Naive thymus-derived CD4-positive, alpha-beta T cell (primary cell): ENCODE measurements around the gene AGXT2. TPM values are rescaled to one million over a fixed set of nuclear protein-coding genes. Genes with fewer than 3 reads are reported as not detected.

Source experiments
- ATAC-seq: fragments of 150-1000 bp; cut with Tn5 transposase; 2 replicates; pipeline ENCODE4 v1.10.0; 2021; ENCODE audit warnings: mild to moderate bottlenecking, moderate library complexity
- CTCF ChIA-PET: fragments of 350-600 bp; sonication (Branson Sonifier 250); formaldehyde crosslinking; loops from one replicate; lab custom pipeline; 2021; ENCODE audit warnings: antibody characterized with exemption; lab: Charles Lee
- POLR2A ChIA-PET: fragments of 350-600 bp; sonication (Branson Sonifier 250); formaldehyde crosslinking; loops from one replicate; lab custom pipeline; 2021; ENCODE audit warnings: antibody characterized with exemption, inconsistent platforms; lab: Charles Lee
- DNase-seq, 9 donors: peaks; one replicate each; pipeline versions ENCODE4 v3.0.0 to v3.0.0-alpha.2; 2020 to 2022; ENCODE audit warnings: mixed read lengths in 1 of 9
- H3K27ac ChIP-seq: one replicate; pipeline ENCODE4 v1.7.0; 2013; ENCODE audit warnings: mild to moderate bottlenecking, low read depth, low read length, moderate library complexity
- H3K27me3 ChIP-seq, 2 donors: one replicate each; pipeline ENCODE4 v1.7.0; 2013; ENCODE audit warnings: low read length in 2 of 2, mild to moderate bottlenecking in 2 of 2, moderate library complexity in 2 of 2; ENCODE audit not compliant: control insufficient read depth in 2 of 2, insufficient read depth in 2 of 2
- H3K36me3 ChIP-seq, 3 experiments: 1 replicate in 2 of 3; 2 replicates in 1 of 3; pipeline ENCODE4 v1.7.0; 2013; ENCODE audit warnings: low read length in 3 of 3, mild to moderate bottlenecking in 3 of 3, moderate library complexity in 1 of 3; ENCODE audit not compliant: insufficient read depth in 3 of 3, control insufficient read depth in 2 of 3
- H3K4me1 ChIP-seq, 2 donors: one replicate each; pipeline ENCODE4 v1.7.0; 2013; ENCODE audit warnings: low read length in 2 of 2, mild to moderate bottlenecking in 2 of 2, moderate library complexity in 1 of 2; ENCODE audit not compliant: control insufficient read depth in 2 of 2, insufficient read depth in 2 of 2
- H3K4me3 ChIP-seq: 2 replicates; pipeline ENCODE4 v1.7.0; 2013; ENCODE audit warnings: mild to moderate bottlenecking, low read length
- H3K9me3 ChIP-seq, 3 experiments: 1 replicate in 2 of 3; 2 replicates in 1 of 3; pipeline ENCODE4 v1.7.0; 2013; ENCODE audit warnings: low read length in 3 of 3; ENCODE audit not compliant: control insufficient read depth in 2 of 3
- H3K27ac Mint-ChIP-seq, 9 donors: one replicate each; pipeline ENCODE4 v1.8.0; 2020 to 2022; ENCODE audit warnings: mixed read lengths in 9 of 9, mild to moderate bottlenecking in 8 of 9, moderate library complexity in 5 of 9, inconsistent platforms in 2 of 9
- H3K27me3 Mint-ChIP-seq, 5 donors: one replicate each; pipeline ENCODE4 v1.8.0; 2021 to 2022; ENCODE audit warnings: mixed read lengths in 5 of 5, mild to moderate bottlenecking in 1 of 5
- H3K36me3 Mint-ChIP-seq, 5 donors: one replicate each; pipeline ENCODE4 v1.8.0; 2020 to 2022; ENCODE audit warnings: mixed read lengths in 5 of 5, mild to moderate bottlenecking in 3 of 5, inconsistent platforms in 1 of 5
- H3K4me1 Mint-ChIP-seq, 7 donors: one replicate each; pipeline ENCODE4 v1.8.0; 2020 to 2022; ENCODE audit warnings: mixed read lengths in 7 of 7, mild to moderate bottlenecking in 3 of 7, inconsistent platforms in 1 of 7
- H3K4me3 Mint-ChIP-seq, 10 donors: one replicate each; pipeline ENCODE4 v1.8.0; 2020 to 2022; ENCODE audit warnings: mild to moderate bottlenecking in 10 of 10, mixed read lengths in 10 of 10, moderate library complexity in 6 of 10, inconsistent platforms in 2 of 10
- H3K9me3 Mint-ChIP-seq, 11 donors: one replicate each; pipeline ENCODE4 v1.8.0; 2020 to 2022; ENCODE audit warnings: mixed read lengths in 11 of 11, mild to moderate bottlenecking in 4 of 11, inconsistent platforms in 1 of 11, moderate library complexity in 1 of 11
- intact Hi-C, 2 donors: fragments of 100-400 bp; cut with micrococcal nuclease; formaldehyde crosslinking; loops; one replicate each; pipeline ENCODE4 v1.15.1; 2023
- polyA plus RNA-seq, 2 donors: library from polyadenylated mRNA; unstranded; fragments of 300-500 nt; fragmentation: Illumina TruSeq; gene quantifications; one replicate each; pipeline ENCODE4 v1.2.3, GENCODE V29; 2021
- total RNA-seq, 6 experiments: library from RNA in 5 of 6; stranded (reverse) in 5 of 6; gene quantifications; 1 replicate in 5 of 6; 2 replicates in 1 of 6; pipeline ENCODE4 v1.2.3 and lab custom pipeline; 2021 to 2026

The AGXT2 gene
- total and polyA plus RNA-seq, 7 experiments from 2014 or later: not detected

GRCh38 chr5:35059251-35059650 is 11.5 kb upstream of the AGXT2 start:
- no peaks in the 10 kb centered on the region for H3K9me3 ChIP-seq
- H3K27ac Mint-ChIP-seq: no peak overlapping the region
- POLR2A ChIA-PET: no interaction called here
- CTCF ChIA-PET: no interaction called here
- H3K4me1 ChIP-seq: no peaks in the 10 kb centered on the region
- no peak overlapping the region for H3K4me3 Mint-ChIP-seq
- no peak overlapping the region for H3K27ac ChIP-seq
- intact Hi-C loops: no loop called here
- no peak for DNase-seq
- no peaks in the 10 kb centered on the region for H3K4me1 Mint-ChIP-seq
- no peaks in the 10 kb centered on the region for H3K36me3 Mint-ChIP-seq
- ATAC-seq: no peak
- H3K4me3 ChIP-seq: no peak overlapping the region
- H3K36me3 ChIP-seq: no peaks in the 10 kb centered on the region
- no peaks in the 10 kb centered on the region for H3K27me3 ChIP-seq
- no peaks in the 10 kb centered on the region for H3K9me3 Mint-ChIP-seq
- peaks cover 5 to 22% (median 10%) of the 10 kb centered on the region in 5 donors for H3K27me3 Mint-ChIP-seq

DNA sequence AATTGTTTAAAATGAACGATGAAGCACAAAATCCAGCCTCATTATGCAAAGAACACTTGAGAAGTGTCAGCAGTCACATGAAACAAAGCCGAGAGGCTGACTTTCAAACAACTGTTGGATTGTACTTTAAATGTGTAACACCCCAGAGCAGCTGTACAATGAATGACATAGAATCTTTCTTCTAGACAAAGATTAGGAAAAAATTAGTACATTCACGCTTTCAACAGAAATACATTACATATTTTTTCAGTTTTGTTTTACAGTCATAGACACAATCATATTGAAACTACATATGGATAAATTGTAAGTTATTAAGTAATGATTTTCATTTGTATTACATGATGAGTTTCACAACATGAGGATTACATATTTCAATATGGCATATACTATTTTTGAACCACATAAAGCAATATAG is 10.6 kb upstream of the AGXT2 start:
- no peaks in the 10 kb centered on the region for H3K36me3 Mint-ChIP-seq

GRCh38 chr5:35056686-35057085 is 8.9 kb upstream of the AGXT2 start:
- CTCF ChIA-PET: no interaction called here
- no peaks in the 10 kb centered on the region for H3K36me3 ChIP-seq
- POLR2A ChIA-PET: no interaction called here
- ATAC-seq: no peak
- intact Hi-C loops: no loop called here
- Mint-ChIP-seq H3K27ac (no peak overlapping the region), H3K4me1 (peaks cover 0 to 2% (median 0%) of the 10 kb centered on the region in 7 donors), H3K4me3 (no peak overlapping the region), H3K36me3 (no peaks in the 10 kb centered on the region), H3K9me3 (no peaks in the 10 kb centered on the region), H3K27me3 (peaks cover 10 to 28% (median 14%) of the 10 kb centered on the region in 5 donors)
- H3K27me3 ChIP-seq: no peaks in the 10 kb centered on the region
- DNase-seq: no peak
- H3K9me3 ChIP-seq: no peaks in the 10 kb centered on the region
- no peak overlapping the region for H3K27ac ChIP-seq
- no peaks in the 10 kb centered on the region for H3K4me1 ChIP-seq
- no peak overlapping the region for H3K4me3 ChIP-seq

More for the DNA sequence above, 10.6 kb upstream of the AGXT2 start:
- Histone ChIP-seq H3K9me3 (no peaks in the 10 kb centered on the region), H3K36me3 (no peaks in the 10 kb centered on the region), H3K4me1 (no peaks in the 10 kb centered on the region), H3K4me3 (no peak overlapping the region), H3K27ac (no peak overlapping the region), H3K27me3 (no peaks in the 10 kb centered on the region)
- ChIA-PET POLR2A (no interaction called here), CTCF (no interaction called here)
- peaks cover 5 to 22% (median 13%) of the 10 kb centered on the region in 5 donors for H3K27me3 Mint-ChIP-seq
- peaks cover 0 to 2% (median 0%) of the 10 kb centered on the region in 7 donors for H3K4me1 Mint-ChIP-seq
- H3K9me3 Mint-ChIP-seq: no peaks in the 10 kb centered on the region
- no peak for DNase-seq
- no peak overlapping the region for H3K4me3 Mint-ChIP-seq
- no peak overlapping the region for H3K27ac Mint-ChIP-seq
- intact Hi-C loops: no loop called here
- ATAC-seq: no peak

GRCh38 chr5:35052838-35053237 is 5.1 kb upstream of the AGXT2 start:
- no peaks in the 10 kb centered on the region for H3K36me3 Mint-ChIP-seq
- ATAC-seq (no peak), DNase-seq (no peak)
- H3K27ac ChIP-seq: no peak overlapping the region
- H3K4me1 ChIP-seq: no peaks in the 10 kb centered on the region
- H3K27me3 ChIP-seq: no peaks in the 10 kb centered on the region
- intact Hi-C loops: no loop called here
- no peaks in the 10 kb centered on the region for H3K36me3 ChIP-seq
- H3K27ac Mint-ChIP-seq: no peak overlapping the region
- no peak overlapping the region for H3K4me3 ChIP-seq
- no peak overlapping the region for H3K4me3 Mint-ChIP-seq
- ChIA-PET POLR2A (no interaction called here), CTCF (no interaction called here)
- H3K27me3 Mint-ChIP-seq: peaks cover 6 to 43% (median 31%) of the 10 kb centered on the region in 5 donors
- H3K9me3 ChIP-seq: no peaks in the 10 kb centered on the region
- H3K9me3 Mint-ChIP-seq: peaks cover 0 to 2% (median 0%) of the 10 kb centered on the region in 11 donors
- H3K4me1 Mint-ChIP-seq: peaks cover 0 to 2% (median 0%) of the 10 kb centered on the region in 7 donors

GRCh38 chr5:35050541-35051126 is 2.9 kb upstream of the AGXT2 start:
- intact Hi-C loops: no loop called here
- DNase-seq (no peak), ATAC-seq (no peak)
- Mint-ChIP-seq H3K9me3 (peaks cover 0 to 2% (median 0%) of the 10 kb centered on the region in 11 donors), H3K36me3 (no peaks in the 10 kb centered on the region), H3K27me3 (peaks cover 3 to 38% (median 32%) of the 10 kb centered on the region in 5 donors), H3K4me3 (no peak overlapping the region), H3K4me1 (peaks cover 0 to 2% (median 0%) of the 10 kb centered on the region in 7 donors), H3K27ac (no peak overlapping the region)
- Histone ChIP-seq H3K9me3 (no peaks in the 10 kb centered on the region), H3K4me1 (no peaks in the 10 kb centered on the region), H3K4me3 (no peak overlapping the region), H3K27me3 (no peaks in the 10 kb centered on the region), H3K36me3 (no peaks in the 10 kb centered on the region), H3K27ac (no peak overlapping the region)
- ChIA-PET CTCF (no interaction called here), POLR2A (no interaction called here)

DNA sequence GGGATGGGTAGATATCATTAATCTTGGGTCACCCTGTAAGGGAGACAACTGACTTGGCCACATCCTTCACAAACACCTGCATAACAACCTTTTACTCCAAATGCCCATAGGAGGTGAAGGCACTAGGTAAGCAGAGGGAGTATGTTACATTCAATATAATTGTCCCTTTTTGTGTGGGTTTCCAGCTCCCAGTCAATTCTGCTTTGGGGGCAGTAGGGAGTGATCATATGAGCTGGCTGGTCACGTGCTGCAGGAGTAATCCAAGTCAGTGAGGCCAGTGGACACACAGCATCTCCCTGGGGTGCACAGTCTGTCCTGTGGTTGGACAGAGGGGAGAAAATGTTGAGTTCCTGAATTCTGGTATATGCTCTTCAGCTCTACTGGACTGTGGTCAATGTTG is 1.2 kb upstream of the AGXT2 start:
- peaks cover 0 to 2% (median 0%) of the 10 kb centered on the region in 11 donors for H3K9me3 Mint-ChIP-seq
- no peak overlapping the region for H3K4me3 ChIP-seq
- intact Hi-C loops: no loop called here
- no peaks in the 10 kb centered on the region for H3K36me3 Mint-ChIP-seq
- ChIA-PET POLR2A (no interaction called here), CTCF (no interaction called here)
- no peaks in the 10 kb centered on the region for H3K36me3 ChIP-seq
- H3K4me1 ChIP-seq: no peaks in the 10 kb centered on the region
- H3K27ac Mint-ChIP-seq: no peak overlapping the region
- H3K4me3 Mint-ChIP-seq: no peak overlapping the region
- DNase-seq (no peak), ATAC-seq (no peak)
- peaks cover 0 to 2% (median 0%) of the 10 kb centered on the region in 7 donors for H3K4me1 Mint-ChIP-seq
- H3K27me3 Mint-ChIP-seq: peaks cover 3 to 32% (median 27%) of the 10 kb centered on the region in 5 donors
- no peaks in the 10 kb centered on the region for H3K9me3 ChIP-seq
- no peaks in the 10 kb centered on the region for H3K27me3 ChIP-seq
- no peak overlapping the region for H3K27ac ChIP-seq

DNA sequence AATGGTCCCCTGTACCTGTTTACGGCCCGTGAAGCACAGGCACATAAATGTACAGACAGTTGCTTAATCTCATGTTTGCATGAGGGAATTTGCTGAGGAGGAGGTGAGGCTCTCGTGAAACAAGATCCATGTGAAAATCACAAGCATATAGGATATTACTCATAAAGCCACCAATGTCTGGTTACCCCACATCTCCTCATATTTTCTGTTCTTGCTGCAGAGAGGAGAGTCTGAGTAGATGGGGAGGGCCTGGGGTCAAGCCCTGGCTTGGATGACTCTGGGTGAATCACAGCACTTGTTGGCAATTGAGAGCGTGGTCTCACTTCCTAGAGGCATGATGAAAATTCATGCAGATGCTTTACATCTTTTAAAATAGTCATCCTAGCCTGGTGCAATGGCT is 975 bp downstream of the AGXT2 start:
- no peaks in the 10 kb centered on the region for H3K9me3 ChIP-seq
- H3K4me3 Mint-ChIP-seq: no peak overlapping the region
- no peaks in the 10 kb centered on the region for H3K4me1 ChIP-seq
- H3K27me3 Mint-ChIP-seq: peaks cover 10 to 26% (median 25%) of the 10 kb centered on the region in 5 donors
- no peaks in the 10 kb centered on the region for H3K27me3 ChIP-seq
- ChIA-PET CTCF (no interaction called here), POLR2A (no interaction called here)
- H3K4me1 Mint-ChIP-seq: no peaks in the 10 kb centered on the region
- no peak overlapping the region for H3K27ac ChIP-seq
- no peaks in the 10 kb centered on the region for H3K36me3 ChIP-seq
- DNase-seq: no peak
- no peak overlapping the region for H3K4me3 ChIP-seq
- H3K36me3 Mint-ChIP-seq: no peaks in the 10 kb centered on the region
- intact Hi-C loops: no loop called here
- peaks cover 0 to 2% (median 0%) of the 10 kb centered on the region in 11 donors for H3K9me3 Mint-ChIP-seq
- ATAC-seq: no peak
- H3K27ac Mint-ChIP-seq: no peak overlapping the region
